ENCODE results near the gene RBM42. TPM values are rescaled to one million over a fixed set of nuclear protein-coding genes. Genes with fewer than 3 reads are reported as not detected.
"Not testable (repeated sequence)": the region's sequence is repeated elsewhere in the genome, so short reads cannot be mapped to it uniquely, and the experiment has no call there.

RBM42 gene
- total RNA-seq, 1 donor from 2014 or later = 21.8 TPM

GRCh38 chr19:35654828-35655227 lies 26.0 kb downstream of the RBM42 start:
- not testable (repeated sequence) for DNase-seq

DNA sequence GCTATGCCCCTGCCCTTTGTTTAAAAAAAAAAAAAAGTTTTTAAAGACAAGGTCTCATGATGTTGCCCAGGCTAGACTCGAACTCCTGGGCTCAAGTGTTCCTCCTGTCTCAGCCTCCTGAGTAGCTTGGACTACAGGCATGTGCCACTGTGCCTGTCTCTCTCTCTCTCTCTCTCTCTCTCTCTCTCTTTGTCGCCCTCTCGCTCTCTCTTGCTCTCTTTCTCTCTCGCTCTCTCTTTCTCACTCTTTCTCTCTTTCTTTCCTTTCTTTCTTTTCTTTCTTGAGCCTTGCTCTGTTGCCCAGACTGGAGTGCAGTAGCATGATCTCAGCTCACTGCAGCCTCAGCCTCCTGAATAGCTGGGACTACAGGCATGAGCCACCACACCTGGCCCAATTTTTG lies 26.8 kb downstream of the RBM42 start:
- DNase-seq = no peak

GRCh38 chr19:35656700-35657099 lies 27.9 kb downstream of the RBM42 start:
- DNase-seq = no peak

- DNase-seq = no peak
Observed at GRCh38 chr19:35657904-35658700, 29.3 kb downstream of the RBM42 start.

GRCh38 chr19:35661995-35662340 lies 33.1 kb downstream of the RBM42 start:
- no peak for DNase-seq

GRCh38 chr19:35663981-35664380 lies 35.1 kb downstream of the RBM42 start:
- no peak for DNase-seq

DNA sequence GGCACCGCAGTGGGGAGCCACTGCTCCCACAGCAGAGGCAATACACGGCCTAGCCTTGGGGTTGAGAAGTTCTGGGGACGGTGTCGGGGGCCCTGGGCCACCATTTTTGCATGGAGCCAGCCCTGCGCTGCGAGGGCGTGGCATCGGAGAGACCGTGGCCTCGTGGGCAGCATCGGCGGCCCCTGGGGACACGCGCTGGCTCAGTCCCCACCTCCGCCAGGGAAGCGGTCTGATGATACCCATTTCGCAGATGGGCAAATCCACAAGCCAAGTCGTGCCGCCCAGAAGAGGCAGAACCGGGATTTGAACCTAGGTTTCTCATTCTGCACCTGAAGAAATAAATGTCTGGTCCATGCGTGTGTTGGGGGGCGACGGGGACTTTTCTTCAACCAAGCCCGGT lies 36.3 kb downstream of the RBM42 start:
- no peak for DNase-seq

- no peak for DNase-seq
Observed at GRCh38 chr19:35665604-35666003, 36.8 kb downstream of the RBM42 start.

GRCh38 chr19:35666251-35666913 lies 37.5 kb downstream of the RBM42 start, which contains the start of gene UPK1A:
UPK1A (plus strand) TSS chr19:35666517; CDS start chr19:35666813, 296 bp downstream.
- no peak for DNase-seq

GRCh38 chr19:35669566-35669965 lies 40.7 kb downstream of the RBM42 start:
- DNase-seq = no peak

- DNase-seq = no peak
Observed at GRCh38 chr19:35669974-35670373, 41.1 kb downstream of the RBM42 start.

DNA sequence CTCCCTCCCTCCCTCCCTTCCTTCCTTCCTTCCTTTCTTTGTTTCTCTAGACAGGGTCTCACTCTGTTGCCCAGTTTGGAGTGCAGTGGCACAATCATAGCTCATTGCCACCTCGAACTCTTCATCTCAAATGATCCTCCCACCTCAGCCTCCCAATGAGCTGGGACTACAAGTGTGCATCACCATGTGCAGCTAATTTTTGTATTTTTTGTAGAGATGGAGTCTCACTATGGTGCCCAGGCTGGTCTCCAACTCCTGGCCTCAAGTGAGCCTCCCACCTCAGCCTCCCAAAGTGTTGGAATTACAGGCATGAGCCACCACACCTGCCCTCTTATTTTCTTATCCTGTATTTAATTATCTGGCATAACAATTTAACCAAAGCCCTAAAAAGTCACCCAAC lies 41.9 kb downstream of the RBM42 start:
- no peak for DNase-seq

DNA sequence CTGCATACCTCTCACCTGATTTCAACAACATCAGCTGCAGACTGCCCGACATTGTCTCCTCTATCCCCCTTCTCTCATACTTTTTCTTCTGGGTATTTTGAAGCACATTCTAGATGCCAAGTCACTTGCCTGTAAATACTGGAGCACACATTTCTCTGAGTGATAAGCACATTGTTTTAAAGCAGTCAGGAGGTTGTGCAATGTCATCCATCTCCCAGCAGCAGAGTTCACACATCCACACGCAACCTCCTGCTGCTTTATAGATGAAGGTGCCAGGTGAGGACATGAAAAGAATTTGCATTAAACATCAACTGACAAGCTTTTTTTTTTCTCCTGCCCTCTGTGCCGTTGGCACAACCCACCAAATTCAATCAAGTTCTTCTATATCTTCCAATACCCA lies 43.0 kb downstream of the RBM42 start:
- DNase-seq = no peak

- DNase-seq = no peak
Observed at GRCh38 chr19:35673121-35673804, 44.4 kb downstream of the RBM42 start.

DNA sequence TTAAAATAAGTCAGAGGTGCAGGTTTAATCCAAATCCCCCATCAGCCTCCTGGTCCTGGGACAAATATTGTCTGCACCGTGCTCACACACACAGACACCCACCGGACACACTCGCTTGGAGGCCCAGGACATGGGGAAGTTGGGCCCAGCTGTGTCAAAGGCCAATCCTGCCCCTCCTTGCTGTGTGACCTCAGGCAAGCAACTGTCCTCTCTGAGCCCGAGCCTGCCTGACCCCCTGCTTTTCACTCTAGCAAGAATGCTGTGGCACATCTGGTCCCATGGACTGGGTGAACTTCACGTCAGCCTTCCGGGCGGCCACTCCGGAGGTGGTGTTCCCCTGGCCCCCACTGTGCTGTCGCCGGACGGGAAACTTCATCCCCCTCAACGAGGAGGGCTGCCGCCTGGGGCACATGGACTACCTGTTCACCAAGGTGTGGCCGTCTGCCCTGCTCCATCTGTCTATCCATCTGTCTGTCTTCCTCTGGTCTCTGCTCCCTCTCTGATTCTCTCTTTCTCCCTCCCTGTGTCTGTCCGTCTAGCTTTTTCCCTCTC lies 46.8 kb downstream of the RBM42 start:
- no peak for DNase-seq

Other genes starting within 250 kb of the RBM42 start
- 0.99 TPM for gene FFAR2, start 180.8 kb upstream of the RBM42 start, total RNA-seq
- 579 TPM for gene KRTDAP, start 138.6 kb upstream of the RBM42 start, total RNA-seq
- 456 TPM for gene DMKN, start 115.4 kb upstream of the RBM42 start, total RNA-seq
- gene SBSN, start 100.7 kb upstream of the RBM42 start, total RNA-seq = 197 TPM
- 0.20 TPM for gene GAPDHS, start 95.6 kb upstream of the RBM42 start, total RNA-seq
- gene TMEM147, start 83.4 kb upstream of the RBM42 start, total RNA-seq = 41.2 TPM
- not detected for gene ATP4A, start 65.4 kb upstream of the RBM42 start, total RNA-seq
- not detected for gene PMIS2, start 42.9 kb upstream of the RBM42 start, total RNA-seq
- gene HAUS5, start 16.3 kb upstream of the RBM42 start, total RNA-seq = 6.9 TPM
- 0.79 TPM for gene ETV2, start 12.7 kb downstream of the RBM42 start, total RNA-seq
- gene COX6B1, start 19.3 kb downstream of the RBM42 start, total RNA-seq = 238 TPM
- 0.49 TPM for gene UPK1A, start 37.5 kb downstream of the RBM42 start, total RNA-seq
- gene ZBTB32, start 75.5 kb downstream of the RBM42 start, total RNA-seq = not detected
- 11.8 TPM for gene KMT2B, start 89.0 kb downstream of the RBM42 start, total RNA-seq
- 1.2 TPM for gene IGFLR1, start 113.4 kb downstream of the RBM42 start, total RNA-seq
- gene U2AF1L4, start 116.4 kb downstream of the RBM42 start, total RNA-seq = 5.9 TPM
- 10.1 TPM for gene PSENEN, start 116.6 kb downstream of the RBM42 start, total RNA-seq
- gene LIN37, start 119.5 kb downstream of the RBM42 start, total RNA-seq = 4.2 TPM
- gene HSPB6, start 128.0 kb downstream of the RBM42 start, total RNA-seq = 18.4 TPM
- gene PROSER3, start 129.1 kb downstream of the RBM42 start, total RNA-seq = 4.5 TPM
- 5.1 TPM for gene ARHGAP33, start 146.5 kb downstream of the RBM42 start, total RNA-seq
- gene PRODH2, start 183.8 kb downstream of the RBM42 start, total RNA-seq = not detected
- gene NPHS1, start 223.5 kb downstream of the RBM42 start, total RNA-seq = not detected
- 0.10 TPM for gene KIRREL2, start 227.9 kb downstream of the RBM42 start, total RNA-seq
- 3.0 TPM for gene APLP1, start 239.5 kb downstream of the RBM42 start, total RNA-seq

Measured in skin of body (tissue), 2 donors.